Sigmoid colon (tissue), 7 donors: ENCODE results near the gene GTF2E1. TPM values are rescaled to one million over a fixed set of nuclear protein-coding genes. Genes with fewer than 3 reads are reported as not detected.

ENCODE experiments used
- DNase-seq: peaks from one replicate; pipeline ENCODE4 v3.0.0-alpha.2; 2019
- H3K27ac ChIP-seq, 4 donors: fragments of 200-600 bp; sonication (generic); one replicate each; pipeline ENCODE4 v1.5.1; 2016 to 2019; ENCODE audit warnings: mild to moderate bottlenecking in 1 of 4
- H3K27me3 ChIP-seq, 3 donors: fragments of 200-600 bp; sonication (generic); one replicate each; pipeline ENCODE4 v1.5.1; 2019; ENCODE audit warnings: mild to moderate bottlenecking in 1 of 3
- H3K36me3 ChIP-seq, 4 donors: fragments of 200-600 bp; sonication (generic); one replicate each; pipeline ENCODE4 v1.5.1; 2016 to 2019
- H3K4me1 ChIP-seq, 4 donors: fragments of 200-600 bp; sonication (generic); one replicate each; pipeline ENCODE4 v1.5.1; 2017 to 2019
- H3K4me3 ChIP-seq, 4 donors: fragments of 200-600 bp; sonication (generic); one replicate each; pipeline ENCODE4 v1.5.1; 2017 to 2019; ENCODE audit warnings: mild to moderate bottlenecking in 2 of 4, moderate library complexity in 1 of 4
- H3K9me3 ChIP-seq, 4 donors: fragments of 200-600 bp in 3 of 4; sonication (generic) in 3 of 4; one replicate each; pipeline versions ENCODE4 v1.5.1 to v1.6.1; 2013 to 2019
- CTCF ChIP-seq, 4 experiments: fragments of 450-650 bp in 3 of 4; fragments of 200-600 bp in 1 of 4; IDR thresholded peaks; one replicate each; pipeline ENCODE4 v1.5.1; 2016 to 2019; ENCODE audit warnings: antibody characterized with exemption in 4 of 4, mild to moderate bottlenecking in 3 of 4, moderate library complexity in 2 of 4
- EP300 ChIP-seq, 4 donors: sonication (generic); formaldehyde crosslinking; IDR thresholded peaks; one replicate each; pipeline ENCODE4 v1.6.1; 2017; ENCODE audit warnings: antibody characterized with exemption in 4 of 4
- POLR2A ChIP-seq, 2 donors: fragments of 450-650 bp; IDR thresholded peaks; one replicate each; pipeline ENCODE4 v1.6.1; 2016; ENCODE audit warnings: antibody characterized with exemption in 2 of 2, mild to moderate bottlenecking in 2 of 2, moderate library complexity in 2 of 2
- POLR2AphosphoS5 ChIP-seq, 4 donors: sonication (generic); formaldehyde crosslinking; IDR thresholded peaks; one replicate each; pipeline ENCODE4 v1.6.1; 2017; ENCODE audit warnings: antibody characterized with exemption in 4 of 4
- WGBS, 2 donors: extraction: QIAGEN DNeasy Blood & Tissue Kit; methylation state at CpG; one replicate each; pipeline ENCODE4 v1.1.7; 2013; 5-methylcytosine and 5-hydroxymethylcytosine counted together
- intact Hi-C: fragments of 100-400 bp; cut with DNase I; formaldehyde crosslinking; loops from one replicate; pipeline ENCODE4 v1.15.1; 2023
- polyA plus RNA-seq, 3 donors: library from polyadenylated mRNA; stranded (reverse); fragments of 200-250 nt; gene quantifications; one replicate each; pipeline ENCODE4 v1.2.3, GENCODE V29; 2013
- total RNA-seq, 4 donors: library from RNA; depleted of rRNA; stranded (reverse); fragments of >200 nt; gene quantifications; one replicate each; pipeline ENCODE4 v1.1.0, GENCODE V29; 2016
- donor health status: healthy with polysubstance abuse.
- donor health status: Bipolar disorder and iron deficiency.
- donor health status: healthy.

GTF2E1 gene
- total and polyA plus RNA-seq, 7 donors: 3.6 to 12.5 (median 7.3) TPM

- TF ChIP-seq POLR2AphosphoS5 (IDR thresholded peaks at IDR 0.05): no peak
These were observed 363 bp downstream of the GTF2E1 start for GRCh38 chr3:120742849-120743365.

GRCh38 chr3:120743556-120744195, 1.1 kb downstream of the GTF2E1 start:
- no peak for DNase-seq
- WGBS, 2 donors: 60 to 67% methylated on average over 6 of the region's 6 CpGs

More at GRCh38 chr3:120742849-120743365, 363 bp downstream of the GTF2E1 start:
- peak; percentile 72 for DNase-seq
- peak overlapping the region; percentile 89 to 93 (median 92) for H3K27ac ChIP-seq
- no peaks in the 10 kb centered on the region for H3K27me3 ChIP-seq
- 0% methylated on average over 26 of the region's 26 CpGs for WGBS, 2 donors
- H3K4me1 ChIP-seq: peaks cover 0 to 19% (median 10%) of the 10 kb centered on the region in 4 donors
- H3K4me3 ChIP-seq: peak overlapping the region; percentile 79 to 94 (median 87)
- no peaks in the 10 kb centered on the region for H3K9me3 ChIP-seq
- intact Hi-C loops: loop anchor here (1.0 to 5.0 kb wide), 4 partner anchors 146 to 646 kb away; partner anchors contain the start of genes NDUFB4 and STXBP5L
- peaks cover 0 to 5% (median 0%) of the 10 kb centered on the region in 4 donors for H3K36me3 ChIP-seq

GRCh38 chr3:120745466-120745865, 2.9 kb downstream of the GTF2E1 start:
- no peaks in the 10 kb centered on the region for H3K27me3 ChIP-seq
- no peak overlapping the region for H3K4me3 ChIP-seq
- intact Hi-C loops: no loop called here
- TF ChIP-seq EP300 (IDR thresholded peaks at IDR 0.05): no peak
- no peak for TF ChIP-seq POLR2AphosphoS5 (IDR thresholded peaks at IDR 0.05)
- no peak for TF ChIP-seq CTCF (IDR thresholded peaks at IDR 0.05)
- TF ChIP-seq POLR2A (IDR thresholded peaks at IDR 0.05): no peak
- peaks cover 0 to 19% (median 10%) of the 10 kb centered on the region in 4 donors for H3K4me1 ChIP-seq
- no peak for DNase-seq
- H3K27ac ChIP-seq: no peak overlapping the region
- H3K9me3 ChIP-seq: no peaks in the 10 kb centered on the region
- H3K36me3 ChIP-seq: peaks cover 0 to 1% (median 0%) of the 10 kb centered on the region in 4 donors
- 85 to 86% methylated on average over 3 of the region's 3 CpGs for WGBS, 2 donors

More at GRCh38 chr3:120743556-120744195, 1.1 kb downstream of the GTF2E1 start:
- TF ChIP-seq POLR2AphosphoS5 (IDR thresholded peaks at IDR 0.05): no peak
- TF ChIP-seq EP300 (IDR thresholded peaks at IDR 0.05): no peak
- no peak for TF ChIP-seq CTCF (IDR thresholded peaks at IDR 0.05)
- TF ChIP-seq POLR2A (IDR thresholded peaks at IDR 0.05): no peak
- Histone ChIP-seq H3K27me3 (no peaks in the 10 kb centered on the region), H3K36me3 (no peaks in the 10 kb centered on the region), H3K4me3 (peak overlapping the region in 3 of 4 donors; percentile 79 to 94 (median 90)), H3K27ac (peak overlapping the region in 3 of 4 donors; percentile 89 to 93 (median 91)), H3K9me3 (no peaks in the 10 kb centered on the region), H3K4me1 (peaks cover 0 to 19% (median 10%) of the 10 kb centered on the region in 4 donors)
- intact Hi-C loops: loop anchor here (5.0 kb wide), 3 partner anchors 146 to 646 kb away; partner anchors contain the start of gene NDUFB4

GRCh38 chr3:120749843-120750242, 7.3 kb downstream of the GTF2E1 start:
- no peak overlapping the region for H3K4me3 ChIP-seq
- no peak overlapping the region for H3K27ac ChIP-seq
- no peak for DNase-seq
- intact Hi-C loops: no loop called here
- peaks cover 0 to 12% (median 5%) of the 10 kb centered on the region in 4 donors for H3K36me3 ChIP-seq
- 93 to 96% methylated on average over 1 of the region's 1 CpG for WGBS, 2 donors
- no peaks in the 10 kb centered on the region for H3K4me1 ChIP-seq
- H3K27me3 ChIP-seq: no peaks in the 10 kb centered on the region
- TF ChIP-seq POLR2AphosphoS5 (IDR thresholded peaks at IDR 0.05) (no peak), EP300 (IDR thresholded peaks at IDR 0.05) (no peak), POLR2A (IDR thresholded peaks at IDR 0.05) (no peak), CTCF (IDR thresholded peaks at IDR 0.05) (no peak)
- no peaks in the 10 kb centered on the region for H3K9me3 ChIP-seq

GRCh38 chr3:120752230-120752629, 9.7 kb downstream of the GTF2E1 start:
- DNase-seq: no peak
- Histone ChIP-seq H3K27ac (no peak overlapping the region), H3K27me3 (no peaks in the 10 kb centered on the region), H3K4me1 (no peaks in the 10 kb centered on the region), H3K36me3 (peaks cover 0 to 12% (median 5%) of the 10 kb centered on the region in 4 donors), H3K9me3 (no peaks in the 10 kb centered on the region), H3K4me3 (no peak overlapping the region)
- no peak for TF ChIP-seq EP300 (IDR thresholded peaks at IDR 0.05)
- TF ChIP-seq CTCF (IDR thresholded peaks at IDR 0.05): no peak
- no peak for TF ChIP-seq POLR2AphosphoS5 (IDR thresholded peaks at IDR 0.05)
- no peak for TF ChIP-seq POLR2A (IDR thresholded peaks at IDR 0.05)
- intact Hi-C loops: no loop called here
- WGBS, 2 donors: 97 to 98% methylated on average over 1 of the region's 1 CpG
